Caco-2 (cell line): ENCODE measurements around the gene ODAD3. TPM values are rescaled to one million over a fixed set of nuclear protein-coding genes. Genes with fewer than 3 reads are reported as not detected.

Source experiments
- BruUV-seq: library from RNA; stranded (reverse); fragments of 400-500 nt; replicated peaks from 2 replicates; lab custom pipeline; 2021; lab: Mats Ljungman, UMichigan
- CTCF ChIA-PET: fragments of 300-600 bp; sonication (Branson Sonifier 250); formaldehyde crosslinking; loops from one replicate; lab custom pipeline; 2022; ENCODE audit warnings: antibody characterized with exemption; lab: Charles Lee
- POLR2A ChIA-PET: fragments of 300-600 bp; sonication (Branson Sonifier 250); formaldehyde crosslinking; loops from one replicate; lab custom pipeline; 2022; ENCODE audit warnings: antibody characterized with exemption; lab: Charles Lee
- DNase-seq, 2 experiments: peaks; one replicate each; pipeline versions ENCODE4 v3.0.0 to v3.0.0-alpha.2; 2020 to 2022
- H3K27me3 ChIP-seq: replicated peaks from 2 replicates; pipeline ENCODE4 v1.6.0; 2011; ENCODE audit warnings: low read length; ENCODE audit not compliant: control insufficient read depth, insufficient read depth
- H3K36me3 ChIP-seq: 2 replicates; pipeline ENCODE4 v1.5.1; 2011; ENCODE audit warnings: low read length; ENCODE audit not compliant: control insufficient read depth, insufficient read depth
- H3K4me1 ChIP-seq: fragments of 250-450 bp; sonication (Bioruptor Pico); 2 replicates; pipeline ENCODE4 v1.5.1; 2020; ENCODE audit warnings: mild to moderate bottlenecking
- H3K4me3 ChIP-seq: 2 replicates; pipeline ENCODE4 v1.5.1; 2011; ENCODE audit warnings: low read depth, mild to moderate bottlenecking, control low read depth, low read length
- H3K9me3 ChIP-seq: fragments of 250-450 bp; sonication (Bioruptor Pico); 2 replicates; pipeline ENCODE4 v1.5.1; 2020; ENCODE audit warnings: mild to moderate bottlenecking, moderate library complexity
- H3K27ac Mint-ChIP-seq: one replicate; pipeline ENCODE4 v1.8.0; 2022; ENCODE audit warnings: mixed read lengths; ENCODE audit not compliant: unreplicated experiment
- H3K27me3 Mint-ChIP-seq: one replicate; pipeline ENCODE4 v1.8.0; 2022; ENCODE audit warnings: mixed read lengths; ENCODE audit not compliant: insufficient read depth, unreplicated experiment
- H3K36me3 Mint-ChIP-seq: one replicate; pipeline ENCODE4 v1.8.0; 2022; ENCODE audit warnings: mild to moderate bottlenecking, mixed read lengths; ENCODE audit not compliant: insufficient read depth, unreplicated experiment
- H3K4me1 Mint-ChIP-seq: one replicate; pipeline ENCODE4 v1.8.0; 2022; ENCODE audit warnings: low read depth, mixed read lengths; ENCODE audit not compliant: unreplicated experiment
- H3K4me3 Mint-ChIP-seq: one replicate; pipeline ENCODE4 v1.8.0; 2022; ENCODE audit warnings: mild to moderate bottlenecking, moderate library complexity, mixed read lengths; ENCODE audit not compliant: unreplicated experiment
- H3K9me3 Mint-ChIP-seq: one replicate; pipeline ENCODE4 v1.8.0; 2022; ENCODE audit warnings: mixed read lengths; ENCODE audit not compliant: unreplicated experiment
- CTCF ChIP-seq, 2 experiments: fragments of 200-600 bp in 1 of 2; IDR thresholded peaks; 1 replicate in 1 of 2; 2 replicates in 1 of 2; pipeline versions ENCODE4 v1.5.1 to v1.8.0; 2011 to 2022; ENCODE audit warnings: antibody characterized with exemption in 1 of 2, control low read depth in 1 of 2, inconsistent platforms in 1 of 2, low read depth in 1 of 2, low read length in 1 of 2, mild to moderate bottlenecking in 1 of 2, moderate library complexity in 1 of 2; ENCODE audit not compliant: insufficient read depth in 1 of 2, severe bottlenecking in 1 of 2, unreplicated experiment in 1 of 2
- intact Hi-C: fragments of 100-400 bp; cut with micrococcal nuclease; formaldehyde crosslinking; loops from one replicate; pipeline ENCODE4 v1.10.0; 2022; ENCODE audit not compliant: unreplicated experiment
- total RNA-seq: library from RNA; stranded (reverse); gene quantifications from 2 replicates; pipeline ENCODE4 v1.2.3, GENCODE V29; 2022

Gene ODAD3
- total RNA-seq, 1 experiment from 2014 or later, result not detected

DNA sequence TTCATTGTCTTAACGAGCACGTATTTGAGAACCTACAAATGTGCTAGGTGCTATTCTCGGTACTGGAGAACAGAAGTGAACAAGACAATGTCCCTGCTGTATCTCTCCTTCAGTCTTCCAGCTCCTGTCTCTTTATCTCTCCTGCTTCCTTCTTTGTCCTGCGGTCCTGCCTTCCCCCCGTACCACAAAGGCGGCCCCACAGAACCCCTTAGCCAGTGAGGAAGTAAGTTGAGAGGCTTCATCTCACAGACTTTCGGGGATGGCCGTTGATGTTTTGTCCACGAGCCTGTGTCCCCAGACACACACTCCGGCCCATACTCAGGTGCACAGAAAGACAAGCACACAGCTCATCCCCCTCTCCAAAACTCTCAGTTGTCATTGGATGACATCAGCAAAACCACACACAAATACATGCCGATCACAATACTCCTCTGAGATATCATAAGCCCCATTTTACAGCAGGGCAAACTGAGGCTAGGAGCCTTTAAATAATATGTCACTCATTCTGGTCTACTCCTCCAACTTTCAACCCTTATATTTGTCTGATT is 61.0 kb downstream of the ODAD3 start:
- peaks cover 14% of the 10 kb centered on the region for H3K36me3 Mint-ChIP-seq
- peak overlapping the region; percentile 8 for H3K27ac Mint-ChIP-seq
- BruUV-seq, result no TSS peak
- H3K27me3 Mint-ChIP-seq, result no peaks in the 10 kb centered on the region
- CTCF ChIA-PET, result interaction anchor here (0.7 to 2.1 kb wide), 11 partner anchors 10 to 463 kb away, joined by 3 to 30 read pairs (median 8); partner anchors contain the start of genes EPOR, ODAD3 and PRKCSH
- H3K36me3 ChIP-seq, result no peaks in the 10 kb centered on the region
- no peaks in the 10 kb centered on the region for H3K4me1 Mint-ChIP-seq
- no peaks in the 10 kb centered on the region for H3K9me3 ChIP-seq
- no peaks in the 10 kb centered on the region for H3K9me3 Mint-ChIP-seq
- no peak for TF ChIP-seq CTCF (IDR thresholded peaks at IDR 0.05; ENCODE audit: insufficient read depth in 1 of 2, low read depth in 1 of 2, low read length in 1 of 2, severe bottlenecking in 1 of 2, unreplicated experiment in 1 of 2)
- POLR2A ChIA-PET, result interaction anchor here (0.7 to 1.7 kb wide), 10 partner anchors 10 to 1776 kb away, joined by 3 to 19 read pairs (median 10); partner anchors contain the start of genes CCDC159, ECSIT, EPOR and IER2
- peak overlapping the region; percentile 85 for H3K4me3 ChIP-seq
- peaks cover 10% of the 10 kb centered on the region; the same call in 1 of the 2 replicates for H3K4me1 ChIP-seq
- no peak overlapping the region for H3K4me3 Mint-ChIP-seq
- intact Hi-C loops, result loop anchor here (2.0 kb wide), 2 partner anchors 27 to 81 kb away; partner anchors contain the start of genes CCDC159 and TMEM205
- H3K27me3 ChIP-seq, result no peaks in the 10 kb centered on the region
- no peak for DNase-seq

GRCh38 chr19:11373166-11373884 is 61.6 kb downstream of the ODAD3 start:
- Mint-ChIP-seq H3K9me3 (no peaks in the 10 kb centered on the region), H3K4me3 (peak overlapping the region; percentile 41), H3K36me3 (peaks cover 14% of the 10 kb centered on the region), H3K4me1 (no peaks in the 10 kb centered on the region), H3K27me3 (no peaks in the 10 kb centered on the region), H3K27ac (peak overlapping the region; percentile 8)
- TF ChIP-seq CTCF (IDR thresholded peaks at IDR 0.05; ENCODE audit: insufficient read depth in 1 of 2, low read depth in 1 of 2, low read length in 1 of 2, severe bottlenecking in 1 of 2, unreplicated experiment in 1 of 2), result no peak
- CTCF ChIA-PET, result interaction anchor here (1.6 to 2.1 kb wide), 2 partner anchors 10 to 79 kb away, joined by 4 to 26 read pairs; partner anchors contain the start of gene EPOR
- no TSS peak for BruUV-seq
- H3K4me3 ChIP-seq, result no peak overlapping the region
- no peaks in the 10 kb centered on the region for H3K27me3 ChIP-seq
- intact Hi-C loops, result no loop called here
- no peak for DNase-seq
- no peaks in the 10 kb centered on the region for H3K9me3 ChIP-seq
- peaks cover 10% of the 10 kb centered on the region; the same call in 1 of the 2 replicates for H3K4me1 ChIP-seq
- POLR2A ChIA-PET, result no interaction called here
- H3K36me3 ChIP-seq, result no peaks in the 10 kb centered on the region

DNA sequence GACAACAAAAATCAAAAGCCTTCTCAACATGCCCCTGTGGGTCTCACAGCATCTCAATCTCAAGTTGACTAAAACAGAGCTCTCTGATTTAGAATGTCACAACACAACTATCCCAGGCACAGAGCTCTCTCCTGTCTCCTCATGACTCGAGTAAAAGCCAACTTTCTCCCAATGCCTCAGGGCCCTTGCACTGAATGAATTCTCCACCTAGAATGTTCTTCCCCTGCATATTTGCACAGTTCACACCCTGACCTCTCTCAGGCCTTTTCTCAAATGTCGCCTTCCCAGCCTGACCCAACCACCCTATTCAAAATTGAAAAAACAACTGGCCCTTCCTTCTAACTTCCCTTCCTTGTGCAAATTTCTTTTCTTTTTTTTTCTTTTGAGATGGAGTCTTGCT is 64.2 kb downstream of the ODAD3 start:
- no peak overlapping the region for H3K27ac Mint-ChIP-seq
- no peaks in the 10 kb centered on the region for H3K27me3 Mint-ChIP-seq
- CTCF ChIA-PET, result interaction anchor here (0.7 to 2.2 kb wide), 2 partner anchors 10 to 13 kb away, joined by 3 to 7 read pairs; partner anchors contain the start of gene EPOR
- DNase-seq, result no peak
- H3K36me3 ChIP-seq, result no peaks in the 10 kb centered on the region
- no peak overlapping the region for H3K4me3 Mint-ChIP-seq
- POLR2A ChIA-PET, result no interaction called here
- peaks cover 9% of the 10 kb centered on the region; the same call in 1 of the 2 replicates for H3K4me1 ChIP-seq
- intact Hi-C loops, result no loop called here
- no peak overlapping the region for H3K4me3 ChIP-seq
- no peaks in the 10 kb centered on the region for H3K27me3 ChIP-seq
- TF ChIP-seq CTCF (IDR thresholded peaks at IDR 0.05; ENCODE audit: insufficient read depth in 1 of 2, low read depth in 1 of 2, low read length in 1 of 2, severe bottlenecking in 1 of 2, unreplicated experiment in 1 of 2), result no peak
- no peaks in the 10 kb centered on the region for H3K4me1 Mint-ChIP-seq
- H3K36me3 Mint-ChIP-seq, result peaks cover 14% of the 10 kb centered on the region
- no TSS peak for BruUV-seq
- H3K9me3 ChIP-seq, result no peaks in the 10 kb centered on the region
- H3K9me3 Mint-ChIP-seq, result no peaks in the 10 kb centered on the region
